Tibial nerve (tissue), 4 donors: ENCODE data around the gene RAD50.

Experiments used
- EP300 ChIP-seq, 2 donors: sonication (generic); formaldehyde crosslinking; IDR thresholded peaks; one replicate each; pipeline ENCODE4 v1.6.1; 2017; ENCODE audit warnings: antibody characterized with exemption in 2 of 2, mild to moderate bottlenecking in 1 of 2
- POLR2A ChIP-seq, 2 donors: fragments of 450-650 bp; IDR thresholded peaks; one replicate each; pipeline ENCODE4 v1.6.1; 2017; ENCODE audit warnings: antibody characterized with exemption in 2 of 2, mild to moderate bottlenecking in 2 of 2, moderate library complexity in 2 of 2
- TF ChIP-seq, protein P1 (sequence below), 5 experiments: fragments of 200-600 bp in 3 of 5; fragments of 450-650 bp in 2 of 5; sonication (generic) in 3 of 5; IDR thresholded peaks; one replicate each; pipeline ENCODE4 v1.5.1; 2016 to 2019; ENCODE audit warnings: antibody characterized with exemption in 5 of 5, mild to moderate bottlenecking in 3 of 5, moderate library complexity in 2 of 5

DNA sequence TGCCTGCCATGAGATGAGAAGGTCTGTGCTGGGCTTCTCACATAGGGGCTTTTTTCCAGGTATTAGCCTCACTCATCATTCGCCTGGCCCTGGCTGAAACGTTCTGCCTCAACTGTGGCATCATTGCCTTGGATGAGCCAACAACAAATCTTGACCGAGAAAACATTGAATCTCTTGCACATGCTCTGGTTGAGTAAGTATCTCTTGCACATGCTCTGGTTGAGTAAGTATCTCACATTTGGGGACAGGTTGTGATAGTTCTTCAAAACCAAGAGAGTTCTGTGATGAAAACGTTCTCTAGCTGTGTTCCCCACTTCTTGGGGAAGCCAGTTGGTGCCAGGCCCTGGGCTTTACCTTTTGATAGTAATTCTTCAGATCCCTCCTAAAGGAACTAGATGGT is 83.8 kb downstream of the RAD50 start:
- TF ChIP-seq, protein P1, sequence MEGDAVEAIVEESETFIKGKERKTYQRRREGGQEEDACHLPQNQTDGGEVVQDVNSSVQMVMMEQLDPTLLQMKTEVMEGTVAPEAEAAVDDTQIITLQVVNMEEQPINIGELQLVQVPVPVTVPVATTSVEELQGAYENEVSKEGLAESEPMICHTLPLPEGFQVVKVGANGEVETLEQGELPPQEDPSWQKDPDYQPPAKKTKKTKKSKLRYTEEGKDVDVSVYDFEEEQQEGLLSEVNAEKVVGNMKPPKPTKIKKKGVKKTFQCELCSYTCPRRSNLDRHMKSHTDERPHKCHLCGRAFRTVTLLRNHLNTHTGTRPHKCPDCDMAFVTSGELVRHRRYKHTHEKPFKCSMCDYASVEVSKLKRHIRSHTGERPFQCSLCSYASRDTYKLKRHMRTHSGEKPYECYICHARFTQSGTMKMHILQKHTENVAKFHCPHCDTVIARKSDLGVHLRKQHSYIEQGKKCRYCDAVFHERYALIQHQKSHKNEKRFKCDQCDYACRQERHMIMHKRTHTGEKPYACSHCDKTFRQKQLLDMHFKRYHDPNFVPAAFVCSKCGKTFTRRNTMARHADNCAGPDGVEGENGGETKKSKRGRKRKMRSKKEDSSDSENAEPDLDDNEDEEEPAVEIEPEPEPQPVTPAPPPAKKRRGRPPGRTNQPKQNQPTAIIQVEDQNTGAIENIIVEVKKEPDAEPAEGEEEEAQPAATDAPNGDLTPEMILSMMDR (IDR thresholded peaks at IDR 0.05) = no peak
- TF ChIP-seq POLR2A (IDR thresholded peaks at IDR 0.05) (no peak), EP300 (IDR thresholded peaks at IDR 0.05) (no peak)
